ENCODE data around the gene TMEM150A.

Gene TMEM150A

GRCh38 chr2:85548608-85548900, 53.9 kb downstream of the TMEM150A start:
- in situ Hi-C loops (cut with HindIII; ENCODE audit: low pct_ligation_motif_present, low sequenced_read_pairs): no loop called here
- H3K27me3 ChIP-seq (replicated peaks): no peaks in the 10 kb centered on the region
- TF ChIP-seq, protein P1, sequence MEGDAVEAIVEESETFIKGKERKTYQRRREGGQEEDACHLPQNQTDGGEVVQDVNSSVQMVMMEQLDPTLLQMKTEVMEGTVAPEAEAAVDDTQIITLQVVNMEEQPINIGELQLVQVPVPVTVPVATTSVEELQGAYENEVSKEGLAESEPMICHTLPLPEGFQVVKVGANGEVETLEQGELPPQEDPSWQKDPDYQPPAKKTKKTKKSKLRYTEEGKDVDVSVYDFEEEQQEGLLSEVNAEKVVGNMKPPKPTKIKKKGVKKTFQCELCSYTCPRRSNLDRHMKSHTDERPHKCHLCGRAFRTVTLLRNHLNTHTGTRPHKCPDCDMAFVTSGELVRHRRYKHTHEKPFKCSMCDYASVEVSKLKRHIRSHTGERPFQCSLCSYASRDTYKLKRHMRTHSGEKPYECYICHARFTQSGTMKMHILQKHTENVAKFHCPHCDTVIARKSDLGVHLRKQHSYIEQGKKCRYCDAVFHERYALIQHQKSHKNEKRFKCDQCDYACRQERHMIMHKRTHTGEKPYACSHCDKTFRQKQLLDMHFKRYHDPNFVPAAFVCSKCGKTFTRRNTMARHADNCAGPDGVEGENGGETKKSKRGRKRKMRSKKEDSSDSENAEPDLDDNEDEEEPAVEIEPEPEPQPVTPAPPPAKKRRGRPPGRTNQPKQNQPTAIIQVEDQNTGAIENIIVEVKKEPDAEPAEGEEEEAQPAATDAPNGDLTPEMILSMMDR (IDR thresholded peaks at IDR 0.05; ENCODE audit: low read depth, low read length, missing control alignments): no peak
- no peak overlapping the region for H3K27ac ChIP-seq
- peaks cover 71% of the 10 kb centered on the region for H3K36me3 ChIP-seq (replicated peaks)
- DNase-seq: no peak
- no peak overlapping the region for H3K4me3 ChIP-seq (ENCODE audit: low read depth, low read length)
